HG02970 (cell line): ENCODE data around the gene PGBD5.
"Not testable (repeated sequence)": the region's sequence is repeated elsewhere in the genome, so short reads cannot be mapped to it uniquely, and the experiment has no call there.

Experiments used
- ATAC-seq: cut with Tn5 transposase; IDR thresholded peaks from one replicate; pipeline ENCODE4 v1.9.1; 2021; ENCODE audit warnings: mild to moderate bottlenecking, moderate library complexity, moderate number of reproducible peaks; ENCODE audit not compliant: unreplicated experiment, low FRiP score

PGBD5 gene

GRCh38 chr1:230427094-230427876, 1.2 kb upstream of the PGBD5 start:
- ATAC-seq, result no peak

GRCh38 chr1:230425252-230426091, 660 bp downstream of the PGBD5 start:
- ATAC-seq, result no peak

- ATAC-seq, result no peak
Observed at GRCh38 chr1:230424391-230425251, 1.5 kb downstream of the PGBD5 start.

- ATAC-seq, result no peak
Observed at GRCh38 chr1:230423951-230424350, 2.2 kb downstream of the PGBD5 start.

GRCh38 chr1:230423261-230423660, 2.9 kb downstream of the PGBD5 start:
- no peak for ATAC-seq

- no peak for ATAC-seq
Observed at GRCh38 chr1:230422221-230422981, 3.7 kb downstream of the PGBD5 start.

- no peak for ATAC-seq
Observed at GRCh38 chr1:230421481-230421880, 4.7 kb downstream of the PGBD5 start.

GRCh38 chr1:230420372-230420771, 5.8 kb downstream of the PGBD5 start:
- ATAC-seq, result not testable (repeated sequence)

GRCh38 chr1:230416430-230416829, 9.7 kb downstream of the PGBD5 start:
- no peak for ATAC-seq

GRCh38 chr1:230415405-230416132, 10.6 kb downstream of the PGBD5 start:
- ATAC-seq, result no peak

- no peak for ATAC-seq
Observed at GRCh38 chr1:230414694-230415093, 11.4 kb downstream of the PGBD5 start.

GRCh38 chr1:230414102-230414501, 12.0 kb downstream of the PGBD5 start:
- no peak for ATAC-seq

- ATAC-seq, result no peak
Observed at GRCh38 chr1:230413061-230413460, 13.1 kb downstream of the PGBD5 start.

- ATAC-seq, result no peak
Observed at GRCh38 chr1:230408971-230409370, 17.2 kb downstream of the PGBD5 start.

GRCh38 chr1:230407351-230407750, 18.8 kb downstream of the PGBD5 start:
- no peak for ATAC-seq

GRCh38 chr1:230406727-230407126, 19.4 kb downstream of the PGBD5 start:
- ATAC-seq, result not testable (repeated sequence)

- ATAC-seq, result no peak
Observed at GRCh38 chr1:230403442-230403841, 22.7 kb downstream of the PGBD5 start.

- ATAC-seq, result no peak
Observed at GRCh38 chr1:230401763-230402294, 24.3 kb downstream of the PGBD5 start.

GRCh38 chr1:230401101-230401500, 25.0 kb downstream of the PGBD5 start:
- no peak for ATAC-seq
